Fibroblast of the conjunctiva (primary cell): ENCODE measurements around the gene CEP170B.
"Not testable (repeated sequence)": the region's sequence is repeated elsewhere in the genome, so short reads cannot be mapped to it uniquely, and the experiment has no call there.

ENCODE experiments used
- DNase-seq: peaks from one replicate; pipeline ENCODE4 v3.0.0-alpha.2; 2010; ENCODE audit warnings: low read depth

CEP170B gene

DNA sequence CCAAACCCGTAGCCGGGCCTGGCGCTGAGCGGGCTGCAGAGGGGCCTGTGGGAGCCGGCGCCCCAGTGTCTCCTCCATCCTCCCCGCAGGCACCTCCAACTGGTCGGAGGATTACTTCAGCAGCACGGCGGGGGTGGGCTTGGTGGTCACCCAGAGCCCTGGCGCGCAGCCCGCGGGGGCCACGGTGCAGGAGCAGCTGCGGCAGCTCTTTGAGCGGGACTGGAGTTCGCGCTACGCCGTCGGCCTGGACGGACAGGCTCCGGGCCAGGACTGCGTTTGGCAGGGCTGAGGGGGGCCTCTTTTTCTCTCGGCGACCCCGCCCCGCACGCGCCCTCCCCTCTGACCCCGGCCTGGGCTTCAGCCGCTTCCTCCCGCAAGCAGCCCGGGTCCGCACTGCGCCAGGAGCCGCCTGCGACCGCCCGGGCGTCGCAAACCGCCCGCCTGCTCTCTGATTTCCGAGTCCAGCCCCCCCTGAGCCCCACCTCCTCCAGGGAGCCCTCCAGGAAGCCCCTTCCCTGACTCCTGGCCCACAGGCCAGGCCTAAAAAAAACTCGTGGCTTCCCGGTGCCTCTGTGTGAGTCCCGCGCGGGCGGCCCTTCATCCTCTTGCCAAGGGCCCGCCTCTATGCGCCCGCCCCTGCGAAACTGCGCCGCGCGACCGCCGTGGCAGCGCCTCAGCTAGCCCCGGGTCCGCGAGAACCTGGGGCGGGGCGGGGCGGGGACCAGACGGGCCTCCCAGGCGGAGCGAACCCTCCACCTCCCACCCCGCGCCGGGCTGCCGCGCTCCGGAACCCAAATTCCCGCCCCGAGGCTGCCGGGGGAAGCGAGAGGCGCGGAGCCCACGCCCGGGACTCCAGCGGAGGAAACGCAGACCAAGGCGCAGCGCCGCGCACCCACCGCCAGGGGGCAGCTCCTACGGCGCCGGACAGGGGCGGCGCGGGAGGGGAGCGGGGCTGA, 67.9 kb downstream of the CEP170B start:
- DNase-seq, result peak; percentile 69

DNA sequence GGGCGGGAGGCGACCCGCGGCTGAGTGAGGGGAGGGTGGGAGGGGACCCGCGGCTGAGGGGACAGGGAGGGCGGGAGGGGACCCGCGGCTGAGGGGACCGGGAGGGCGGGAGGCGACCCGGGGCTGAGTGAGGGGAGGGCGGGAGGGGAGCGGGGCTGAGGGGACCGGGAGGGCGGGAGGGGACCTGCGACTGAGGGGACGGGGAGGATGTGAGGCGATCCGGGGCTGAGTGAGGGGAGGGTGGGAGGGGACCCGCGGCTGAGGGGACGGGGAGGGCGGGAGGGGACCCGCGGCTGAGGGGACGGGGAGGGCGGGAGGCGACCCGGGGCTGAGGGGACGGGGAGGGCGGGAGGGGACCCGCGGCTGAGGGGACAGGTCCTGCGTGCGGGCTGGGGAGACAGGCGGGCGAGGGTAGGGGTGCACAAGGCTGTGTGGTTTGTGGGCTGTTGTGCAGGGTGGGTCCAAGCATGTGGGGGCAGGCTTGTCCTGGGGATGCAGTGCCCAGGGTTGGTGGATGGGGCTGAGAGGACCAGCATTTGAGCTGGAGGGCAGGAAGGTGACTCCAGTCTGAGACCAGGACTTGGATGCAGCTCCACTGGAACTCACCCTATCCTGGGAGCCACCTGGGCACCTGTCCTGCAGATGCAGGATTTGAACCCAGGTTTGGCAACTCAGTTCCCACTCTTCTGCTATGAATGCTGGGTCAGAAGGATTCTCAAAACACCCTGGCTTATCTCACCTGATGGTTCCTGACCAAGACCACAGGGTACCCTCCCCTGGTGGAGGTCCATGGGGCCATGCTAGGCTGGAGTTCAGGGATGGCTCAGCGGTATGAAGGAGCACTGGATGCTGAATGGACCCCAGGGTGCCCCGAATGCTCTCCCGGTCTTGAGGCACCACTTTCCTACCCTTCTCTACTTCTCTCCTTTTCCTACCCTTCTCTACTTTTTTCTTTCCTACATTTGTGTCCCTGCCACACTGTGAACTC, 69.0 kb downstream of the CEP170B start:
- no peak for DNase-seq

DNA sequence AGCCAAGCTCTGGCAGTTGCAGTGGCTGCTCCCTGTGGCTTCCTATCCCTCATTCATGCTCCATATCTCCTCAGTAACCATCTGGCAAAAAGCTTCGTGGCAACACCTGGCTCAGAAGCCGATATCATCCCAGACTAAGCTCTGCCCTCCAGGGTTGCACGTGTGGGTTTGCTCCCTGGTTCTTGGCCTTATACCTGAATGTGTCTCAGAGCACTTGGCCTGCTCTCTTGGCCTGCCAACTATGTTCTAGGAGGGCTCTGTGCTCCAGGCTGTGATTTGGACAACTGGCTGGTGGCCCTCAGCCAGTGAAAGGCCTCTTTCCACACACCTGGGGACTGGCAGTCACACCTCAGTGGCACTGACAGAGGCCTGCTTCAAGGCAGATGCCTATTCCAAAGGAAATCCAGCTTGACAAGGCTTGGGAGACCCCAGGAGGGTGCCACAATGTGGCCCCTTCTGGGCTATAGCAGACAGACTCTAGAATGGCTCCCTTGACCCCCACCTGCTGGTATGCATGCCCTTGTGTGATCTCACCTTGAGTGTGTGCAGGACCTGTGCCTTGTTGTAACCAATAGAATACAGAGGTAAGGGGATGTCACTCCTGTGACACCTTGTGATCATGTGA, 70.1 kb downstream of the CEP170B start:
- DNase-seq, result no peak

DNA sequence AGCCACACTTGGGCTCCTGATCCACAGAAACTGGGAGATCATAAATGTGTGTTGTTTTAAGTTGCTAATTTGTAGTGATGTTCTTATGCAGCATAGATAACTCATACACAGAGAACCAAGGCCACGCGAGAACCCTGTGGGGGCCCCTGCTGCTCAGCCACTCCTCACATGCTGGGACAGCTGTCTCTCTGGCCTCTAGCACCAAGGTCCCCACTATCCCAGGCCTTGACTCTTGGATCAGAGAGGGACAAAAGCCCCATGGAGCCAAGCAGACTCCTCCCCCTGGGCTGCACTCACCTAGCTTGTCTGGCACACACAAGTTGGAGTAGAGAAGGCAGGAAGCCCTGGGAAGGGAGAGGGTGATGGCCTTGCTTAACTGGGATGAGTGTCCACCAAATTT, 70.9 kb downstream of the CEP170B start:
- DNase-seq, result no peak

DNA sequence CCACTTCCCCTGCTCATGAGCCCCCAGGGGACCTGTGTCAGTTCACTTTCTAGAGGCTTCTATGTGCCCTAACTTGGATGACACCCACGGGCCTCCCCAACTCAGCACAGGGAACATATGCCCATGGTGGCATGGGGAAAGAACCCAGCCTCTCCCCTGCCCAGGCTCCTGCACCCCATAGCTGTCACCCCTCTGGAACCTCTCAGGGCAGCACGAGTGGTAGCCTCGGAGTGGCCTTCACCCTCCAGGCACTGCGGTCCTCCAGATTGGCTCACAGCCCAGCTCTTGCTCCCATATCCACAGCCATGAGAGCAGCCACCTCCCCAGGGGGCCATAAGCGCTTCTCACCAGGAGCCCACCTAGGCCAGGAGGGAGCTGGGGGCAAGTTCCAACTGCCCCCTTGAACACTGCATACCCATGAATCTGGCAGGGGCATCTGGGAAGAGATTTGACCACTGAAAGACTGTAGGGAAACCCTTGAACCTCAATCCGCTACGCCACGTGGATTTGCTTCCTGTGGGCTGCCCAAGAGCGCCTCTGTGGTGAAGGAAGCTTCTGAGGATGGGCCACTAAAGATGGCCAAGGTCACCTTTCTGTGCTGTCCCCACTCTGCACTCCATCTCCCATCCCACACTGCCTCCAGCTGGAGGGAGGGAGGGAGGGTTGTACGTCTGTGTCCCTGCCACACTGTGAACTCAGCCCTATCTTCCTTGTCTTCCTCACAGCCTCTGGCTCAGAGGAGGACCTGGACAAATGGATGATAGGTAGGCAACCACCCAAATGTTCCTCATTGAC, 71.5 kb downstream of the CEP170B start:
- DNase-seq, result no peak

DNA sequence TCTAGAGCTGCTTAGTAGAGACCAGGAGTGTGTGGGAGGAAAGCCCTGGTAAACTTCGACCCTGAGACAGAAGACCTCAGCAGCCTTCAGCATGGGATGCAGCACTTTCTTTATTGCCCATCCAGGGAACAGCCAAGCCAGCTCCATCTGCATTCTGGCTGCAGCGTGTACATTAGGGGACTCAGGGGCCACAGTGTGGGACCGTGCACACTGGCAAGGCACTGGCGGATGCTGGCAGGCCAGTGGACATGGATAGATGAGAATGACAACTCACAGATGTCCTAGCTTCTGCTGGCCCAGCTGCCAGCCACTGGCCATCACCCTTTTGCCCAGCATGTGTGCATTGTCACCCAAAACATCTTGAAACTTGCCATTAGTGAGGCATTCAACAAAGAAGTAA, 72.1 kb downstream of the CEP170B start:
- no peak for DNase-seq

DNA sequence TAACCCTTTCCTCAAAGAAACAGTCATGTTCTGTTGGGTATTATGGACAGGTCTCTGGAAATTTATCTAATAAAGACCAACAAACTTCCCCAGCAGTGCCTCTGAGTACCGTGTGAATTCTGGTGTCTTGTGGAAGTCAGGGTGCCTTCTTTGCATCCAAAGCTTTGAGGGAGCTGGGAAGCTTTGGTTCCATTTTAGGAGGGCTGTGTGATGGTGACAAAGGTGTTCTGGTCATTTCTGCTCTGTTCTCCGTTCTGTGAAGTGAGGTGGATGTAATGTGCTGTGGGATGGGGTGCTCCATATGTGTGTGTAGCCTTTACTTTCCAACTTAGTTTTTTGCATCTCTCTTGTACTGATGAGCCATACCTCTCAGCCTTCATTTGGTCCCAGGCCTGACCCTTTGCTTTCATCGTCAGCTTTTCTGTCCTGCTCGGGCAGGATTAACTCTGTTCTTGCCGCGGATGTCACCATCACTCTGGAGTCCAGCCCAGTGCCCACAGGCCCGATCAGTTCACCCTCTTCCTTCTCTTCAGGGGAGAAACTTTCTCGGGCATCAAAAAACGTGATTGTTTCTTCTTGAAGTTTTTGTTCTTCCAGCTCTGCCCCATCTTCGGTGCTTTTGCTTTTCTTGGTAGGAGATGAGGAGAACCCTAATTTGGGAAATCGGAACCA, 72.8 kb downstream of the CEP170B start:
- DNase-seq, result no peak

DNA sequence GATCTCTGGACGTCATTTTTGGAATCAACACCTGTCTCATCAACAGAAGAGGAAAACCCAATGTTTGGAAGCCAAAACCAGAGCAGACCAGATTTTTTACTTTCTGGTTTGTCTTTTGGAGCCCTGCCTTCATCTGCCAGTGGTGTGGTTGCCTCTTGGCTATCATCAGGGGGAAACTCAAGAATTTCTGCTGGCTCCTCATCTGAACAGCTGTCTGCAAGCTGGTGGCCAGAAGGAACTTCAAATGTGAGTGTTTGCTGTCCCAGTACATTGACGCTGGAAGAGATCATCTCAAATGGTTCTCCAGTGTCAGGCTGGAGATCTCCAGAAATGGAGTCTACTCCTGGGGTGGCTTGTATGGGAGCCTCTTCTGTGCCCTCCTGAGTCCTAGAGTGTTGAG, 73.4 kb downstream of the CEP170B start:
- no peak for DNase-seq

DNA sequence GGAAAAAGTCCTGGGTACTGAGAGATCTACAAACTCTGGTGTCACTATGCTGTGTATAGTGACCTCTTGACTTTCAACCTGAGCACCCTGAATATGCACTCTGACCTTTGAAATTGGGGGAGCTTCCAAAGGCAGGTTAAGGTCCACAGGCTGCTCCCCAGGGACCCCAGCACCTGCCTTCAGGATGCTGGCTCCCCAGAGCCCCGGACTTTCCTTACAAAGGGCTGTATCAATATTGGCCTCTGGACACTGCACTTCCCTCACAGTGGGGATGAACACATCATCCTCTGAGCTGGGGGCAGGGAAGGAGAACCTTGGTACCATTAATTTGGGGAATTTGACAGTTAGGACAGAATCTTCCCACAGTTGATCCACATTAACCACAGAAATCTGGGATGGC, 73.9 kb downstream of the CEP170B start:
- DNase-seq, result no peak

DNA sequence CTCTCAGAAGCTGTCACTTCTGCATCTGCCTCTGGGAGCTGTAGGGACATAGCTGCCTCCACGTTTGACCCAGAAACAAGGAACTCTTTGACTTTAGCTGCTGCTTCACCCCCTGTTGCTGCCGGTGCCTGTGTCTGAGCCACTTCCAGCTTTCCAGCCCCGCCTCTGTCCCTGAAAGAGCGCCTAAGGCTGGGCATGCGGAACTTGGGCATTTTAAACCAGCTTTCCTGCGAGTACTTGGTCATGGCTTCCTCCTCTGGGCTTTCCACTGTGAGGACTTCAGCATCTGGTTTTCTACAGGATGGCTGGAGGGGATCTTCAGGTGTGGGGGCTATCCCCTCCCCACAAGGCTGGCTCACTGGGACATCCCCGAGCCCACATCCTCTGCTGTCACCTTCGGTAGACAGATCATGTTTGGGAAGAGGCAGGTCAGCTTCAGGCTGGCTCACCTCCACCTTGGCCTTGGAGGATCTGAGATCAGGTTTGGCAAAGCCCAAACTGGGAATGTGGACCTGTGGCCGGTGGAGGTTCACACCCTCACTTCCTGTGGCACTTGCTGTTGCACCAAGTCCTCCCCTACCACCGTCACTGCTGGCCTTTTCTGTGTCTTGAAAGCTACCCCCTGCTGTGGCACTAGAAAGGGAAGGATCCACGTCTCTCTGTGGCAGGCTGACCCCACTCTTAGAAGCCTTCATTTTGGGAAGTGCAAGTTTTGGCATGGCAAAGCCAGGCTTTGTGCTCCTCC, 74.8 kb downstream of the CEP170B start:
- DNase-seq, result no peak

DNA sequence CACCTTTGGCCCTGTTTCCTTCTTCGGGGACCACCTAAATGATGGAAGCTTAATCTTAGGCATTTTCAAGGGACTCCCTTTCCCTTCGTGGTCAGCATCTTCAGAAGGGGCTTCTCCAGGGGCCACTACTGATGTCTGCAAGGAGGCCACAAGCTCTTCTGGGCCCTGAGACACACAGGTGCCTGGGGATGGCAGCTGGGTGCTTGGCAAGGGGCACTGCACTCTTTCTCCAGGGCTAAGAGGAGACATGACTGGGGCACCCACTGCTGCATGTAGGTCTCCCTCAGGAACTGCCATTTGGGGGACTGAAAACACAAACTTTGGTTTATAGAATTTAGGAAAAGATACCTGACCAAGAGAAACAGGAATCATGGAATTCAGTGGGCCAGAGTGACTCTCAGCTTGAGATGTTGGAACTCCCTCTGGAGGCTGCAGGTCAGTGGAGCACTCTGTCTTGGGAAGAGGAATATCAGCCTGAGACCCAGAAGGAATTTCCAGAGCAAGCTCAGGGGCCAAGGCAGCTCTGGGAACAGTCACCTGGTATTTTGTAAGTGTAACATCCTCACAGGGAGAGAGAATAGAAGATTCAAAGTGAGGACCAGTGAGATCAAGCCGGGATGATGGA, 75.6 kb downstream of the CEP170B start:
- no peak for DNase-seq

DNA sequence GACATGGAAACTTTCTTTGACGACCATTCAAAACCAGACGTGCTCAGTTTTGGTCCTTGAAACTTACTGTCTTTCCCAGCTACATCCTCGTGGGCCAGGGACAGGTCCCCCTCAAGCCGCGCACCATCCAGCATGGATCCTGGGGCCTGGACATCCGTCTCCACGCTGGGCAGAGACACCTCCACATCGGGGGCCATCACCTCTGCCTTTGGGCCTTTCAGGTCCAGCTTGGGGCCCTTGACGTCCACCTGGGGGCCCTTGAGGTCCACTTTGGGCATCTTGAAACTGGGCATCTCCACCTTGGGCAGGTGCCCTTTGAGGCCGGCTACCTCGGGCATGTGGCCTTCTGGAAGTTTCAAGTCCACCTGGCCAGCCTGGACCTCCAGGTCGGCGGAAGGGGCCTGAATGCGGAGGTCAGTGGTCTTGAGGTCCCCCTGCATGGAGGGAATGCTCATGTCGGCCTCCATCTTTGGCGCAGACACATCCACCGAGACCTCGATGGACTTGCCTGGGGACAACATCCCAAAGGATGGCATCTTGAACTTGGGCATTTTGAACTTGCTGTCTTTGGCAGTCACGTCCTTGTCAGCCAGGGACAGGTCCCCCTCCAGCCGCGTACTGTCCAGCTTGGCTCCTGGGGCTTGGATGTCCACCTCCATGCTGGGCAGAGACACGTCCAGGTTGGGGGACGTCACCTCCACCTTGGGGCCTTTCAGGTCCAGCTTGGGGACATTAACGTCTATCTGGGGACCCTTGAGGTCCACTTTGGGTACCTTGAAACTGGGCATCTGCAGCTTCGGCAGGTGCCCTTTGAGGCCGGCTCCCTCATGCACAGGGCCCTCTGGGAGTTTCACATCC, 76.7 kb downstream of the CEP170B start:
- no peak for DNase-seq

DNA sequence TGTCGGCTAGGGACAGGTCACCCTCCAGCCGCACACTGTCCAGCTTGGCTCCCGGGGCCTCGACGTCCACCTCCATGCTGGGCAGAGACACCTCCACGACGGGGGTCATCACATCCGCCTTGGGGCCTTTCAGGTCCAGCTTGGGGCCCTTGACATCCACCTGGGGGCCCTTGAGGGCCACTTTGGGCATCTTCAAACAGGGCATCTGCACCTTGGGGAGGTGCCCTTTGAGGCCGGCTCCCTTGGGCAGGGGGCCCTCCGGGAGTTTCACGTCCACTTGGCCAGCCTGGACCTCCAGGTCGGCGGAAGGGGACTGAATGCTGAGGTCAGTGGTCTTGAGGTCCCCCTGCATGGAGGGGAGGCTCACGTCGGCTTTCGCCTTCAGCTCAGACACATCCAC, 77.5 kb downstream of the CEP170B start:
- DNase-seq, result no peak

DNA sequence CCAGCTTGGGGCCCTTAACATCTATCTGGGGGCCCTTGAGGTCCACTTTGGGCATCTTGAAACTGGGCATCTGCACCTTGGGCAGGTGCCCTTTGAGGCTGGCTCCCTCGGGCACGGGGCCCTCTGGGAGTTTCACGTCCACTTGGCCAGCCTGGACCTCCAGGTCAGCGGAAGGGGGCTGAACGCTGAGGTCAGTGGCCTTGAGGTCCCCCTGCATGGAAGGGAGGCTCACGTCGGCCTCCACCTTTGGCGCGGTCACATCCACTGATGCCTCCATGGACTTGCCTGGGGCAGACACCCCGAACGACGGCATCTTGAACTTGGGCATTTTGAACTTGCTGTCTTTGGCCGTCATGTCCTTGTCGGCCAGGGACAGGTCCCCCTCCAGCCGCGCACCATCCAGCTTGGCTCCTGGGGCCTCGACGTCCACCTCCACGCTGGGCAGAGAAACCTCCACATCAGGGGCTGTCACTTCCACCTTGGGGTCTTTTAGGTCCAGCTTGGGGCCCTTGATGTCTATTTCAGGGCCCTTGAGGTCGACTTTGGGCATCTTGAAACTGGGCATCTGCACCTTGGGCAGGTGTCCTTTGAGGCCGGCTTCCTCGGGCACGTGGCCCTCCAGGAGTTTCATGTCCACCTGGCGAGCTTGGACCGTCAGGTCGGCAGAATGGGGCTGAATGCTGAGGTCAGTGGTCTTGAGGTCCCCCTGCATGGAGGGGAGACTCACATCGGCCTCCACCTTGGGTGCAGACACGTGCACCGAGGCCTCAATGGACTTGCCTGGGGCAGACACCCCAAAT, 78.3 kb downstream of the CEP170B start:
- not testable (repeated sequence) for DNase-seq

DNA sequence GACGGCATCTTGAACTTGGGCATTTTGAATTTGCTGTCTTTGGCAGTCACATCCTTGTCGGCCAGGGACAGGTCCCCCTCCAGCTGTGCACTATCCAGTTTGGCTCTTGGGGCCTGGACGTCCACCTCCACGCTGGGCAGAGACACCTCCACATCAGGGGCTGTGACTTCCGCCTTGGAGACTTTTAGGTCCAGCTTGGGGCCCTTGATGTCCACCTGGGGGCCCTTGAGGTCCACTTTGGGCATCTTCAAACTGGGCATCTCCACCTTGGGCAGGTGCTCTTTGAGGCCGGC, 78.9 kb downstream of the CEP170B start:
- DNase-seq, result not testable (repeated sequence)

DNA sequence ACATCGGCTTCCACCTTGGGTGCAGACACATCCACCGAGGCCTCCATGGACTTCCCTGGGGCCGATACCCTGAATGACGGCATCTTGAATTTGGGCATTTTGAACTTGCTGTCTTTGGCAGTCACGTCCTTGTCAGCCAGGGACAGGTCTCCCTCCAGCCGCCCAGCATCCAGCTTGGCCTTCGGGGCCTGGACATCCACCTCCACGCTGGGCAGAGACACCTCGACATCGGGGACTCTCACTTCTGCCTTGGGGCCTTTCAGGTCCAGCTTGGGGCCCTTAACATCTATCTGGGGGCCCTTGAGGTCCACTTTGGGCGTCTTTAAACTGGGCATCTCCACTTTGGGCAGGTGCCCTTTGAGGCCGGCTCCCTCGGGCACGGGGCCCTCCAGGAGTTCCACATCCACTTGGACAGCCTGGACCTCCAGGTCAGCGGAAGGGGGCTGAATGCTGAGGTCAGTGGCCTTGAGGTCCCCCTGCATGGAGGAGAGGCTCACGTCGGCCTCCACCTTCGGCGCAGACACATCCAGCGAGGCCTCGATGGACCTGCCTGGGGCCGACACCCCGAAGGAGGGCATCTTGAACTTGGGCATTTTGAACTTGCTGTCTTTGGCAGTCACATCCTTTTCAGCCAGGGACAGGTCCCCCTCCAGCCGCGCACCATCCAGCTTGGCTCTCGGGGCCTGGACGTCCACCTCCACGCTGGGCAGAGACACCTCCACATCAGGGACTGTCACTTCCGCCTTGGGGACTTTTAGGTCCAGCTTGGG, 79.6 kb downstream of the CEP170B start:
- not testable (repeated sequence) for DNase-seq

DNA sequence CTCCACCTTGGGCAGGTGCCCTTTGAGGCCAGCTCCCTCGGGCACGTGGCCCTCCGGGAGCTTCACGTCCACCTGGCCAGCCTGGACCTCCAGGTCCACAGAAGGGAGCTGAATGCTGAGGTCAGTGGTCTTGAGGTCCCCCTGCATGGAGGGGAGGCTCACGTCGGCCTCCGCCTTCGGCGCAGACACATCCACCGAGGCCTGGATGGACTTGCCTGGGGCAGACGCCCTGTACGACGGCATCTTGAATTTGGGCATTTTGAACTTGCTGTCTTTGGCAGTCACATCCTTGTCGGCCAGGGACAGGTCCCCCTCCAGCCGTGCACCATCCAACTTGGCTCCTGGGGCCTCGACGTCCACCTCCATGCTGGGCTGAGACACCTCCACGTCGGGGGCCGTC, 80.2 kb downstream of the CEP170B start:
- not testable (repeated sequence) for DNase-seq
